ENCODE results near the gene SRGN. TPM values are rescaled to one million over a fixed set of nuclear protein-coding genes. Genes with fewer than 3 reads are reported as not detected.
A peak's percentile ranks its signal among the peaks of the same experiment; 100 is the strongest.
"Not testable (repeated sequence)": the region's sequence is repeated elsewhere in the genome, so short reads cannot be mapped to it uniquely, and the experiment has no call there.

Gene SRGN, protein sequence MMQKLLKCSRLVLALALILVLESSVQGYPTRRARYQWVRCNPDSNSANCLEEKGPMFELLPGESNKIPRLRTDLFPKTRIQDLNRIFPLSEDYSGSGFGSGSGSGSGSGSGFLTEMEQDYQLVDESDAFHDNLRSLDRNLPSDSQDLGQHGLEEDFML
- 100 to 1,000 TPM; 128 to 471 (median 424) TPM for total RNA-seq (2021; fragmentation: NEBNext Ultra II Directional; extraction: Animal tissue kit (Norgen Biotek cat#: 25700))
- long read RNA-seq, transcript SRGN-201 (3 exons, 1,208 nt): major isoform, 140 of 154 reads
- long read RNA-seq, partial matches to known transcripts: 0 of 154 reads
- long read RNA-seq, other reads (novel, unspliced or antisense): 14 of 154 reads

DNA sequence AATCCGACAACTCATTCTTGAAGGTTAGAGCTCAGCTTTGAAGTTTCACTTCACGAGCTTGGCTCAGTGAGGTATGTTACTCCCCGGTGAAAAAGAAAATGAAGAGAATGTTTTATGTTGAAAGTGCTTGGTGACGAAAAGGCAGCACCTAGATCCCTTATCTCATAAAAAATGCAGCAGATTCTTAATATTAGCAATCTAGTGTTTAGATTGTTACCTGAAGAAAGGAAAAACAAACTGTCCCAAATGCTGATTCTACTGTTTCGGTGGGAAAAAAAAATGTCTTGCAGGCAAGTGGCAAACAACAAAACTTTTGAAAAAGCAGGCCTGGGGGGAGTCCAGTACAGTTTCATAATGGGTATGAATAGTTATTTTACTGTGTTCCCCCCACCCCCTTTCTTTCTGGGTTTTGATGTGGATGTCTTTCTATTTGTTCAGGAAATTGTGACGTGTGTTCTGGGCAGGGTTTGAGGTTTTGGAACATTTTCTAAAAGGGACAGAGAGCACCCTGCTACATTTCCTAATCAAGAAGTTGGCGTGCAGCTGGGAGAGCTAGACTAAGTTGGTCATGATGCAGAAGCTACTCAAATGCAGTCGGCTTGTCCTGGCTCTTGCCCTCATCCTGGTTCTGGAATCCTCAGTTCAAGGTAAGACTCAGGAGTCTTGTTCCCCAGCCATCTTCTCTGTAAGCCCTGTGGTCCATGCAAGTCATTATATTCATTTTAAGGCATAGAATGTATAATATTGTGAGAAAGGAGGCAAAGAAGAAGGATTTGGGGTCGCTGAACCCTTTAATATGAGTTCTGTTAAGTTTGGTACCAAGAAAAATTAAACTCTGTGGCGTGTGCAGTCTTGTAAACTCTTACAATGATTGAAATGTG lies at the start of gene SRGN:
TSS of gene SRGN (plus strand) at position 514 of the 881 bp plus-strand sequence. CDS start at position 569, 55 bp downstream.
- Mint-ChIP-seq H3K4me1 (ENCODE audit: low read depth) (peaks cover 71% of the 10 kb centered on the region), H3K36me3 (ENCODE audit: low read depth) (peaks cover 23% of the 10 kb centered on the region; the same call in 1 of the 2 replicates), H3K9me3 (no peaks in the 10 kb centered on the region), H3K27ac (peak within 1 kb of the TSS; percentile 94), H3K27me3 (ENCODE audit: insufficient read depth) (no peaks in the 10 kb centered on the region; the same call in 1 of the 2 replicates), H3K4me3 (peak within 1 kb of the TSS; percentile 93)
- TF ChIP-seq, protein P1, sequence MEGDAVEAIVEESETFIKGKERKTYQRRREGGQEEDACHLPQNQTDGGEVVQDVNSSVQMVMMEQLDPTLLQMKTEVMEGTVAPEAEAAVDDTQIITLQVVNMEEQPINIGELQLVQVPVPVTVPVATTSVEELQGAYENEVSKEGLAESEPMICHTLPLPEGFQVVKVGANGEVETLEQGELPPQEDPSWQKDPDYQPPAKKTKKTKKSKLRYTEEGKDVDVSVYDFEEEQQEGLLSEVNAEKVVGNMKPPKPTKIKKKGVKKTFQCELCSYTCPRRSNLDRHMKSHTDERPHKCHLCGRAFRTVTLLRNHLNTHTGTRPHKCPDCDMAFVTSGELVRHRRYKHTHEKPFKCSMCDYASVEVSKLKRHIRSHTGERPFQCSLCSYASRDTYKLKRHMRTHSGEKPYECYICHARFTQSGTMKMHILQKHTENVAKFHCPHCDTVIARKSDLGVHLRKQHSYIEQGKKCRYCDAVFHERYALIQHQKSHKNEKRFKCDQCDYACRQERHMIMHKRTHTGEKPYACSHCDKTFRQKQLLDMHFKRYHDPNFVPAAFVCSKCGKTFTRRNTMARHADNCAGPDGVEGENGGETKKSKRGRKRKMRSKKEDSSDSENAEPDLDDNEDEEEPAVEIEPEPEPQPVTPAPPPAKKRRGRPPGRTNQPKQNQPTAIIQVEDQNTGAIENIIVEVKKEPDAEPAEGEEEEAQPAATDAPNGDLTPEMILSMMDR (IDR thresholded peaks at IDR 0.05): no peak
- peak; percentile 52 for DNase-seq

DNA sequence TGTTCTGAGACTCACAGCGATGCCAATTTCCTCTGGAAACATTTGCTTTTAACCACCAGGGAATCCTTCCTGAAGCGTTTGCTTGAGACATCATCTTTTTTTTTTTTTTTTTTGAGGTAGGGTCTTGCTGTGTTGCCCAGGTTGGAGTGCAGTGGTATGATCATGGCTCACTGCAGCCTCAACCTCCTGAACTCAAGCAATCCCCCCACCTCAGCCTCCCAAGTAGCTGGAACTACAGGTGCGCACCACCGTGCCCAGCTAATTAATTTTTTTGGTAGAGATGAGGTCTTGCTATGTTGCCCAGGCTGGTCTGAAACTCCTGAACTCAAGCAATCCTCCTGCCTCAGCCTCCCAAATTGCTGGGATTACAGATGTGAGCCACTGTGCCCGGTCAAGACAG lies 47.0 kb upstream of the SRGN start:
- H3K4me1 Mint-ChIP-seq (ENCODE audit: low read depth): peaks cover 19% of the 10 kb centered on the region
- not testable (repeated sequence) for H3K9me3 Mint-ChIP-seq; DNase-seq; H3K36me3 Mint-ChIP-seq (ENCODE audit: low read depth); H3K27ac Mint-ChIP-seq; H3K4me3 Mint-ChIP-seq; H3K27me3 Mint-ChIP-seq (ENCODE audit: insufficient read depth)

DNA sequence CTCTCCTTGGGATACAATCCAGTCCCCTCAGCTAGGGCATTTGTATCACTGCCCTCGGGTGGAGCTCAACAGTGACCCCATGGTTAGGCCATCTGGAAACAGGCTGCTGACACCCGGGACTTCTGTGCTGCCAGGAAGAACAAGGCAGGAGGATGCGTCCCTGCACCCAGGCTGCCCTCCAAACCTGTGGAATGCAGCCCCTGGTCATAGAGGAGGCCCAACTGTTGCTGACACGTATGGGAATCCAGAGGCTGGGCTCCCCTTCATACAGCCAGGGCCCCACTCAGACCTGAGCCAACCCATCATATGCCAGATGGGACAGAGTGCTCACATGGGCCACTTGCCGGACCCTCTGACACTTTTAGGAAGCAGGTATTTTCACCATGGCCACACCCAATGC lies 45.5 kb upstream of the SRGN start:
- H3K4me1 Mint-ChIP-seq (ENCODE audit: low read depth): peaks cover 20% of the 10 kb centered on the region
- DNase-seq: no peak
- TF ChIP-seq, protein P1 (IDR thresholded peaks at IDR 0.05): no peak
- no peak overlapping the region for H3K27ac Mint-ChIP-seq
- H3K36me3 Mint-ChIP-seq (ENCODE audit: low read depth): no peaks in the 10 kb centered on the region
- H3K4me3 Mint-ChIP-seq: no peak overlapping the region
- H3K9me3 Mint-ChIP-seq: no peaks in the 10 kb centered on the region
- peaks cover 4% of the 10 kb centered on the region; the same call in 1 of the 2 replicates for H3K27me3 Mint-ChIP-seq (ENCODE audit: insufficient read depth)

DNA sequence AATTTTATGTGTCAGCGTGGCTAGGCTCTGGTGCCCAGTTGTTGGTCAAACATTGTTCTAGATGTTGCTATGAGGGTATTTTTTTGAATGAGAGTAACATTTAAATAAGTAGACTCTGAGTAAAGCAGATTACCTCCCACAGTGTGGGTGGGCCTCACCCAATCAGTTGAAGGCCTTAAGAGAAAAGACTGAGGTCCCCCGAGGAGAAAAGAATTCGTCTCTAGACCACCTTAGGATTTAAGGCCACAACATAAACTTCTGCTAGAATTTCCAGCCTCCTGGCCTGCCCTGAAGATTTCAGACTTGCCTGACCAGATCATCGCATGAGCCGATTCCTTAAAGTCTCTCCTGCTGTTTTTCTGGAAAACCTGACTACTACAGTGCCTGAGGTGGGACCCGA lies 45.1 kb upstream of the SRGN start:
- no peaks in the 10 kb centered on the region for H3K9me3 Mint-ChIP-seq
- peaks cover 4% of the 10 kb centered on the region; the same call in 1 of the 2 replicates for H3K27me3 Mint-ChIP-seq (ENCODE audit: insufficient read depth)
- H3K4me3 Mint-ChIP-seq: no peak overlapping the region
- TF ChIP-seq, protein P1 (IDR thresholded peaks at IDR 0.05): no peak
- no peak overlapping the region for H3K27ac Mint-ChIP-seq
- no peaks in the 10 kb centered on the region for H3K36me3 Mint-ChIP-seq (ENCODE audit: low read depth)
- peaks cover 20% of the 10 kb centered on the region for H3K4me1 Mint-ChIP-seq (ENCODE audit: low read depth)
- DNase-seq: no peak

DNA sequence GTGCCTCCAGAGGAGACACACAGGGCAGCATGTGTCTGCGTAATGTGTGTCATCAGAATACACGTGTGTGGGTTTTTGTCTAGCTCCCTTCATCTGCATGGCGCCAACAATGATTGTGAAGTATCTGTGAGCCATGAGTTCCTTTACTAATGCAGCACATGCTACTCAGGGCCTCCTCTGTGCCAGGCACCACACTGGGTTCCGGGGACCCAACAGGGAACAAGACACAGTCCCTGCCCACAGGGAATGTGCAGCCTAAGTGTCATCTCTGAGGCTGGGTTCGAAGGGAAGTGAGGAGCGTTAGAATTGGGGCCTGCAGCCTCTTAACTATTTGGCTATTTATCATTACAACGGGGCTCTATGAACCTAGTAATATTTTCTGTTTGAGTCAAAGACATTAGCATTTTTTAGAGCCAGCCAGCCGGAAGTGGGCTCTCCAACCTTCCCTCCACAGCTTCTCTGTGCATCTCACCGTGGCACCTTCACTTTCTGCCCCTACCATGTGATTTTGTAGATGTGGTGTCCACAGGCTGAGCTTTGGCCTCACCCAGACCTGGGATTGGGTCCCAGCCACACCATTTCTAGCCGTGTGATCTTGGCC lies 43.9 kb upstream of the SRGN start:
- Mint-ChIP-seq H3K4me3 (no peak overlapping the region), H3K27me3 (ENCODE audit: insufficient read depth) (peaks cover 4% of the 10 kb centered on the region; the same call in 1 of the 2 replicates), H3K27ac (peak overlapping the region; percentile 42; the same call in 1 of the 2 replicates), H3K36me3 (ENCODE audit: low read depth) (no peaks in the 10 kb centered on the region), H3K4me1 (ENCODE audit: low read depth) (peaks cover 20% of the 10 kb centered on the region), H3K9me3 (no peaks in the 10 kb centered on the region)
- DNase-seq: no peak
- TF ChIP-seq, protein P1 (IDR thresholded peaks at IDR 0.05): no peak
